Cardiac fibroblast (primary cell): ENCODE data around the gene IL1R2.

Experiments
- DNase-seq, 2 donors: peaks; one replicate each; pipeline versions ENCODE4 v3.0.0 to v3.0.0-alpha.2; 2010; ENCODE audit warnings: low read depth in 2 of 2
- H3K4me3 ChIP-seq, 2 donors: replicated peaks in 1 of 2; 1 replicate in 1 of 2; 2 replicates in 1 of 2; pipeline ENCODE4 v1.5.1; 2011; ENCODE audit warnings: low read depth in 2 of 2, low read length in 2 of 2, mild to moderate bottlenecking in 2 of 2, moderate library complexity in 1 of 2
- CTCF ChIP-seq: IDR thresholded peaks from one replicate; pipeline ENCODE4 v1.5.1; 2011; ENCODE audit warnings: low read depth, mild to moderate bottlenecking, low read length, inconsistent platforms

IL1R2 gene

GRCh38 chr2:102006886-102007278 lies 15.1 kb downstream of the IL1R2 start:
- DNase-seq, result no peak
- no peak overlapping the region for H3K4me3 ChIP-seq
- TF ChIP-seq CTCF, result no peak

GRCh38 chr2:102008490-102008889 lies 16.7 kb downstream of the IL1R2 start:
- no peak for TF ChIP-seq CTCF
- H3K4me3 ChIP-seq, result no peak overlapping the region
- no peak for DNase-seq

GRCh38 chr2:102009557-102009956 lies 17.8 kb downstream of the IL1R2 start:
- H3K4me3 ChIP-seq, result no peak overlapping the region
- no peak for DNase-seq
- no peak for TF ChIP-seq CTCF

GRCh38 chr2:102010902-102011301 lies 19.1 kb downstream of the IL1R2 start:
- no peak for TF ChIP-seq CTCF
- DNase-seq, result no peak
- H3K4me3 ChIP-seq, result no peak overlapping the region

- no peak for TF ChIP-seq CTCF
- no peak for DNase-seq
- H3K4me3 ChIP-seq, result no peak overlapping the region
Measured at GRCh38 chr2:102012061-102012614, 20.4 kb downstream of the IL1R2 start.

GRCh38 chr2:102013206-102014040 lies 21.7 kb downstream of the IL1R2 start:
- no peak for TF ChIP-seq CTCF
- H3K4me3 ChIP-seq, result no peak overlapping the region
- DNase-seq, result peak in 1 of 2 donors; percentile 70
